ENCODE measurements around the gene CERT1. TPM values are rescaled to one million over a fixed set of nuclear protein-coding genes. Genes with fewer than 3 reads are reported as not detected.

Gene CERT1
- total RNA-seq, 1 donor: 53.0 TPM

GRCh38 chr5:75472973-75473372 is 38.5 kb downstream of the CERT1 start:
- H3K27me3 ChIP-seq (ENCODE audit: insufficient read depth, low read length): no peaks in the 10 kb centered on the region
- H3K4me3 ChIP-seq (ENCODE audit: low read length): no peak overlapping the region
- no peaks in the 10 kb centered on the region for H3K4me1 ChIP-seq (ENCODE audit: insufficient read depth, low read length)
- peaks cover 34% of the 10 kb centered on the region for H3K9me3 ChIP-seq (ENCODE audit: low read depth, low read length)

GRCh38 chr5:75471193-75471592 is 40.2 kb downstream of the CERT1 start:
- H3K4me1 ChIP-seq (ENCODE audit: insufficient read depth, low read length): peaks cover 3% of the 10 kb centered on the region
- no peaks in the 10 kb centered on the region for H3K27me3 ChIP-seq (ENCODE audit: insufficient read depth, low read length)
- peaks cover 36% of the 10 kb centered on the region for H3K9me3 ChIP-seq (ENCODE audit: low read depth, low read length)
- H3K4me3 ChIP-seq (ENCODE audit: low read length): no peak overlapping the region

DNA sequence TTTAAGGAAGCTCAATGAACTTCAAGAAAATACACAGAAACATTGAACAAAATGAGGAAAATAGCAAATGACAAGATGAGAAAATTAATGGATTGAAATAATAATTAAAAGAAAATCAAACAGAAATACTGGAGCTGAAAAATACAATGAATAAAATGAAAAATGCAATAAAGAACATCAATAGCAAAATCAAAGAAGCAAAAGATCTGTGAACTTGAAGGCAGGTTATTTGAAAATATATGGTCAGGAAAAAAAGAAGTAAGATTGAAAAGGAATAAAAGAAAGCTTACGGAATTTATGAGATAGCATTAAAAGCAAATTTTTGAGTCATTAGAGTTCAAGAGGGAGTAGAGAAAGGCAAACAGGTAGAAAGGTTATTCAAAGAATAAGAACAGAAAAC is 42.4 kb downstream of the CERT1 start:
- peaks cover 36% of the 10 kb centered on the region for H3K9me3 ChIP-seq (ENCODE audit: low read depth, low read length)
- no peaks in the 10 kb centered on the region for H3K27me3 ChIP-seq (ENCODE audit: insufficient read depth, low read length)
- H3K4me3 ChIP-seq (ENCODE audit: low read length): no peak overlapping the region
- H3K4me1 ChIP-seq (ENCODE audit: insufficient read depth, low read length): peaks cover 9% of the 10 kb centered on the region

DNA sequence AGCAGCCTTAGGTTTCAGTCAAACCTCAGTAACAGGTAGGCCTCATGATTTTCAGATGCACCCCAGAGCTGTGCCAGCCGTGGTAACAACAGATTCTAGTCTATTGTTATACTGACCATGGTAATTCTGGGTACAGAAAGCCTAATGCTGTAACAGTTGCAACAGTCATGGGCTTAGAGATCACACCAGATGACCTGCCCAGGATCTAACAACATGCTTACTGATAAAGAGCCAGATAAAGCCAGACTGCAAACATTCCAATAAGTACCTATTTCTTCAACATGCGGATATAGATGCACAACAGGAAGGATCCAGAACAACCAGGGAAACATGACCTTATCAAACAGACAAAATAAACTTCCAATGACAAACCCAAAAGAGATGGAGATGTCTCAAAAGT is 42.8 kb downstream of the CERT1 start:
- Histone ChIP-seq H3K9me3 (ENCODE audit: low read depth, low read length) (peaks cover 36% of the 10 kb centered on the region), H3K27me3 (ENCODE audit: insufficient read depth, low read length) (no peaks in the 10 kb centered on the region), H3K4me1 (ENCODE audit: insufficient read depth, low read length) (peaks cover 13% of the 10 kb centered on the region), H3K4me3 (ENCODE audit: low read length) (no peak overlapping the region)

DNA sequence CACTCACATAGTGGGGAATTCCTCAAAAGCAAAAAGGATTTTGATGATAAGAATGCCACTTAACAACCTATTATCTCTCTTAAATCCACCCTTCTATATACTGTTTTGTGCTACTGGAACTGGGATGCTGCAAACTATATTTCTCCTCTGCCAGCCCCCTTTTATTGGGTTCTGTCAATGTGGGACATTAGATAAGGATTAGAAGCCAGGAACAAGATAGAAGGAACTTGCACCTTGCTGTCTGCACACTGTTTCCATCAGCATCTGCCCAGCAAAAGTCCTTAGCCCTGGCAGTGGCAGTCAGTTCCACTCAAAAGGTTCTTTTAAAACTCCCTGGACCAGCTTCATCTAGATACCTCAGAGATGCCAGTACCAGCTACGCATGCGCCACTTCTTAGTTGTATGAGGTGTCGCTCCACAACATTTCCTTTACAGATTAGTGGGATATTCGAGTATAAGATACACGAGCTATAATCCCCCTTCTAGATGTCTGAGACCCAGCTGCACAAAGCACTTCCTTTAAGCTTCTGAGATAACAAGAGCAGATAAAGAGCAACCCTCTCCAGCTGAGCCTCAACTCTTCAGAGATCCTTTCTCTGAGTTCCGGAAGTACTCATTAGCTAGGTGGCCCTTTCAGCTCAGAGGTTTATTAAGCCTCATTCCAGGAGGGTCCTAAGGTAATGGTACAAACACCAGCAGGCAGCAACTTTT is 45.3 kb downstream of the CERT1 start:
- peaks cover 28% of the 10 kb centered on the region for H3K4me1 ChIP-seq (ENCODE audit: insufficient read depth, low read length)

GRCh38 chr5:75465480-75465879 is 45.9 kb downstream of the CERT1 start:
- Histone ChIP-seq H3K9me3 (ENCODE audit: low read depth, low read length) (peaks cover 27% of the 10 kb centered on the region), H3K27me3 (ENCODE audit: insufficient read depth, low read length) (no peaks in the 10 kb centered on the region), H3K4me1 (ENCODE audit: insufficient read depth, low read length) (peaks cover 32% of the 10 kb centered on the region), H3K4me3 (ENCODE audit: low read length) (no peak overlapping the region)

More for the DNA sequence above, 45.3 kb downstream of the CERT1 start:
- H3K27me3 ChIP-seq (ENCODE audit: insufficient read depth, low read length): no peaks in the 10 kb centered on the region
- peaks cover 34% of the 10 kb centered on the region for H3K9me3 ChIP-seq (ENCODE audit: low read depth, low read length)
- no peak overlapping the region for H3K4me3 ChIP-seq (ENCODE audit: low read length)

GRCh38 chr5:75463726-75464125 is 47.7 kb downstream of the CERT1 start:
- Histone ChIP-seq H3K9me3 (ENCODE audit: low read depth, low read length) (peaks cover 9% of the 10 kb centered on the region), H3K4me1 (ENCODE audit: insufficient read depth, low read length) (peaks cover 32% of the 10 kb centered on the region), H3K4me3 (ENCODE audit: low read length) (no peak overlapping the region), H3K27me3 (ENCODE audit: insufficient read depth, low read length) (no peaks in the 10 kb centered on the region)

- Histone ChIP-seq H3K27me3 (ENCODE audit: insufficient read depth, low read length) (no peaks in the 10 kb centered on the region), H3K4me1 (ENCODE audit: insufficient read depth, low read length) (peaks cover 32% of the 10 kb centered on the region), H3K9me3 (ENCODE audit: low read depth, low read length) (no peaks in the 10 kb centered on the region), H3K4me3 (ENCODE audit: low read length) (no peak overlapping the region)
These were observed 49.8 kb downstream of the CERT1 start for GRCh38 chr5:75461679-75462078.

DNA sequence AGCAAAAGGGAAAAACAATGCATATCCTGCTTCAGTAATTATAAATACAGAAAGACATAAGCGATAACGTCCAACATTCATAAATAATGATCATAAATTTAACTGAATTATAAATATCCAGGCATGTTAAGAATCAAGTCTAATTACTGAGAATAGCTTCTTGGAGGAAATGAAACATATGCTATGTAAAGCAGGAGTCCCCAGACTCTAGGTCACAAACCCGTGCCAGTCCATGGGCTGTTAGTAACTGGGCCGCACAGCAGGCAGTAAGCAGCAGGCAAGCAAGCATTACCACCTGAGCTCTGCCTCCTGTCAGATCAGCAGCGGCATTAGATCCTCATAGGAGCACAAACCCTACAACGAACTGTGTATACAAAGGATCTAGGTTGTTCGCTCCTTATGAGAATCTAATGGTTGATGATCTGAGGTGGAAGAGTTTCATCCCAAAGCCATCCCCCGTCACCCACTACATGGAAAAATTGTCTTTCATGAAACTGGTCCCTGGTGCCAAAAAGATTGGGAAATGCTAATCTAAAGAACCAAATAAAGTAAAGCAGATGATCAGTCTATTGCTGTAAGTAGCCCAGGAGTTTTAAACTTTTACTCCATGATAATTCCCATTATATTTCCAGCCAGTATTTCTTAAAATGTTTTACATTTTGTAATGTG is 50.4 kb downstream of the CERT1 start:
- Histone ChIP-seq H3K4me3 (ENCODE audit: low read length) (no peak overlapping the region), H3K4me1 (ENCODE audit: insufficient read depth, low read length) (peaks cover 27% of the 10 kb centered on the region), H3K27me3 (ENCODE audit: insufficient read depth, low read length) (no peaks in the 10 kb centered on the region), H3K9me3 (ENCODE audit: low read depth, low read length) (no peaks in the 10 kb centered on the region)

- Histone ChIP-seq H3K9me3 (ENCODE audit: low read depth, low read length) (no peaks in the 10 kb centered on the region), H3K4me1 (ENCODE audit: insufficient read depth, low read length) (peaks cover 27% of the 10 kb centered on the region), H3K4me3 (ENCODE audit: low read length) (no peak overlapping the region), H3K27me3 (ENCODE audit: insufficient read depth, low read length) (no peaks in the 10 kb centered on the region)
These were observed 50.9 kb downstream of the CERT1 start for GRCh38 chr5:75460532-75460931.

- H3K4me1 ChIP-seq (ENCODE audit: insufficient read depth, low read length): peaks cover 16% of the 10 kb centered on the region
- no peaks in the 10 kb centered on the region for H3K9me3 ChIP-seq (ENCODE audit: low read depth, low read length)
- no peaks in the 10 kb centered on the region for H3K27me3 ChIP-seq (ENCODE audit: insufficient read depth, low read length)
- no peak overlapping the region for H3K4me3 ChIP-seq (ENCODE audit: low read length)
These were observed 53.7 kb downstream of the CERT1 start for GRCh38 chr5:75457691-75458090.

DNA sequence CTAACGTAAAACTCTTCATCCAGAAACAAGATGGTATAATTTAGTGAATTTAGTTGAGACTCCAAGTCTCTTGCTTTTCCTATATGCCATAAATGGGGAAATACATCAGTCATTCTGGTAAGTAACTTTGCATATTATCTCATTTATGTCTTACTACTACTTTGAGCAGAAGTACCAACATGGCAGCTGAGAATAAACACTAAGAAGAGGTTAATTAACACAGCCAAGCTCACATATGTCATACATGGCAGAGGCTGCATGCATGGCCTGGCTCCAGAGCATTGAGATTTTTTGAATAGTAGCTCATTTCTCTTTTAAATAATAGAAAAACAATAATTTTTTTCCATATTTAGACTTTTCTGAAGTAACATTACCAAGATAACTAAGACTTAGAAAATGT is 54.3 kb downstream of the CERT1 start:
- H3K9me3 ChIP-seq (ENCODE audit: low read depth, low read length): no peaks in the 10 kb centered on the region
- H3K27me3 ChIP-seq (ENCODE audit: insufficient read depth, low read length): no peaks in the 10 kb centered on the region
- no peak overlapping the region for H3K4me3 ChIP-seq (ENCODE audit: low read length)
- peaks cover 11% of the 10 kb centered on the region for H3K4me1 ChIP-seq (ENCODE audit: insufficient read depth, low read length)

DNA sequence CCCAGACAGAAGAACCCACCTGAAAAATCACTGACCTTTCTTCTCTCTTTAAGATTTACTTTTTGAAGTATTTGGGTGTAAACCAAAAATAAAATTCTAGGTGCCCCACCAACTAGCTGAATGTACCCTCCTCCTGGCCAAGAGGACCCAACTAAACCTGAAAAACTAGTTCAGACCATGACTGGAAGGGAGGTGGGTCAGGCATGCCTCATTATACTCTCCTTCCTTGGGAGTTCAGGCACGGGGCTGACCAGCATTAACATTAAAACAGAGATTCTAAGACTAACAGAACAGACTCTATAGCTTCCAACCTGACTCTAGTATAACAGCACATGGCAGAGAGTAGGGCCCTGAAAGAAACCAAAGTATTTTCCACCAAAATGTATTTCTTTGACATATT is 61.4 kb downstream of the CERT1 start:
- no peaks in the 10 kb centered on the region for H3K27me3 ChIP-seq (ENCODE audit: insufficient read depth, low read length)

GRCh38 chr5:75446068-75446467 is 65.4 kb downstream of the CERT1 start:
- Histone ChIP-seq H3K9me3 (ENCODE audit: low read depth, low read length) (peaks cover 16% of the 10 kb centered on the region), H3K27me3 (ENCODE audit: insufficient read depth, low read length) (no peaks in the 10 kb centered on the region), H3K4me3 (ENCODE audit: low read length) (no peak overlapping the region), H3K4me1 (ENCODE audit: insufficient read depth, low read length) (no peaks in the 10 kb centered on the region)

More for the DNA sequence above, 61.4 kb downstream of the CERT1 start:
- Histone ChIP-seq H3K4me3 (ENCODE audit: low read length) (no peak overlapping the region), H3K9me3 (ENCODE audit: low read depth, low read length) (peaks cover 16% of the 10 kb centered on the region), H3K4me1 (ENCODE audit: insufficient read depth, low read length) (no peaks in the 10 kb centered on the region)

GRCh38 chr5:75441560-75441959 is 69.9 kb downstream of the CERT1 start:
- H3K9me3 ChIP-seq (ENCODE audit: low read depth, low read length): peaks cover 12% of the 10 kb centered on the region
- H3K27me3 ChIP-seq (ENCODE audit: insufficient read depth, low read length): no peaks in the 10 kb centered on the region
- H3K4me3 ChIP-seq (ENCODE audit: low read length): no peak overlapping the region
- H3K4me1 ChIP-seq (ENCODE audit: insufficient read depth, low read length): no peaks in the 10 kb centered on the region

- H3K4me1 ChIP-seq (ENCODE audit: insufficient read depth, low read length): no peaks in the 10 kb centered on the region
- no peaks in the 10 kb centered on the region for H3K9me3 ChIP-seq (ENCODE audit: low read depth, low read length)
- H3K4me3 ChIP-seq (ENCODE audit: low read length): no peak overlapping the region
- H3K27me3 ChIP-seq (ENCODE audit: insufficient read depth, low read length): no peaks in the 10 kb centered on the region
These were observed 72.2 kb downstream of the CERT1 start for GRCh38 chr5:75439276-75439675.

Measured in mononuclear cell (primary cell).